ENCODE results near the gene SHISAL1. TPM values are rescaled to one million over a fixed set of nuclear protein-coding genes. Genes with fewer than 3 reads are reported as not detected.
"Not testable (repeated sequence)": the region's sequence is repeated elsewhere in the genome, so short reads cannot be mapped to it uniquely, and the experiment has no call there.

The SHISAL1 gene
- total RNA-seq, 1 donor from 2014 or later, result 0.71 TPM

DNA sequence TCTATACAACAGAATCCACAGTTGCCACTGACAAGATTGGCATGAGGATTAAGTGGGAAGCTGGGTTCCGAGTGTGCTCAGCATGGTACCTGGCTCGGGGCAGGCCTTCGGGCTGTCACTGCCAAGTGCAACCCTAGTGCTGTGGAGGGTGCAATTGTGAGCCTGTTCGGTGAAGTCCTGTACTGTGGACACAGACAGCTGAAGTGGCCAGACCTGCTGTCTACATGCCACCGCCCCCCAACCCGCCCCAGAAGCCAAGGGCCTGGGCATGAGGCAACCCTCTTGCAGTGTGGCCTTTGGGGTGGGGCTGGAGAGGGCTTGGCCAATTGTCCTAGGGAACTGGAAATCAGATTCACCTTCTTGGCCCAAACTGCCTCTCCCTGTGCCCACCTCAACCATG is 15.6 kb upstream of the SHISAL1 start:
- no peak for DNase-seq (ENCODE audit: low read depth)
- H3K36me3 ChIP-seq (ENCODE audit: control insufficient read depth, insufficient read depth, low read length), result no peaks in the 10 kb centered on the region
- peaks cover 53% of the 10 kb centered on the region for H3K27me3 ChIP-seq (ENCODE audit: control insufficient read depth, insufficient read depth, low read length)
- no peak overlapping the region for H3K4me3 ChIP-seq (ENCODE audit: low read depth, low read length)
- TF ChIP-seq, protein P1, sequence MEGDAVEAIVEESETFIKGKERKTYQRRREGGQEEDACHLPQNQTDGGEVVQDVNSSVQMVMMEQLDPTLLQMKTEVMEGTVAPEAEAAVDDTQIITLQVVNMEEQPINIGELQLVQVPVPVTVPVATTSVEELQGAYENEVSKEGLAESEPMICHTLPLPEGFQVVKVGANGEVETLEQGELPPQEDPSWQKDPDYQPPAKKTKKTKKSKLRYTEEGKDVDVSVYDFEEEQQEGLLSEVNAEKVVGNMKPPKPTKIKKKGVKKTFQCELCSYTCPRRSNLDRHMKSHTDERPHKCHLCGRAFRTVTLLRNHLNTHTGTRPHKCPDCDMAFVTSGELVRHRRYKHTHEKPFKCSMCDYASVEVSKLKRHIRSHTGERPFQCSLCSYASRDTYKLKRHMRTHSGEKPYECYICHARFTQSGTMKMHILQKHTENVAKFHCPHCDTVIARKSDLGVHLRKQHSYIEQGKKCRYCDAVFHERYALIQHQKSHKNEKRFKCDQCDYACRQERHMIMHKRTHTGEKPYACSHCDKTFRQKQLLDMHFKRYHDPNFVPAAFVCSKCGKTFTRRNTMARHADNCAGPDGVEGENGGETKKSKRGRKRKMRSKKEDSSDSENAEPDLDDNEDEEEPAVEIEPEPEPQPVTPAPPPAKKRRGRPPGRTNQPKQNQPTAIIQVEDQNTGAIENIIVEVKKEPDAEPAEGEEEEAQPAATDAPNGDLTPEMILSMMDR (IDR thresholded peaks at IDR 0.05; ENCODE audit: insufficient read depth, low read length, poor library complexity, severe bottlenecking), result no peak

DNA sequence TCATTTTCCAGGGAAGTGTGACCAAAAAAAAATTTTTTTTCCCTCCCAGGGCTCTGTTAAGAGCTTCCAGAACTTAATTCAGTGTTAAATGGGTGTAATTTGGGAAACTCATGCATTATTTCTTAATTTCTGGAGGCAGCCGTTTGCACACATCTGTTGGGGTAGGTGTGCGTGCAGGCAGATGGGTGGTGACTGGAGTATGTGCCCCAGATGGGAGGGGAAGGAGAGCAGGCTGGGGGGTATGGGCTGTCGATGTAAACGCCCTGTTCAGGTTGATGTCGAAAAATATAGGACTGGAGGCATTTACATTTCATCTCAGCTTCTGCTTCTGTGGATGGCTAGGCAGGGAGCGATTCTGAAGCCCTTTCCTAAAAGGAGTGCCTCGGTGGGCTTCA is 13.7 kb upstream of the SHISAL1 start:
- peaks cover 45% of the 10 kb centered on the region for H3K27me3 ChIP-seq (ENCODE audit: control insufficient read depth, insufficient read depth, low read length)
- TF ChIP-seq, protein P1 (IDR thresholded peaks at IDR 0.05; ENCODE audit: insufficient read depth, low read length, poor library complexity, severe bottlenecking), result no peak
- H3K36me3 ChIP-seq (ENCODE audit: control insufficient read depth, insufficient read depth, low read length), result no peaks in the 10 kb centered on the region
- no peak overlapping the region for H3K4me3 ChIP-seq (ENCODE audit: low read depth, low read length)
- no peak for DNase-seq (ENCODE audit: low read depth)

- H3K36me3 ChIP-seq (ENCODE audit: control insufficient read depth, insufficient read depth, low read length), result no peaks in the 10 kb centered on the region
- H3K27me3 ChIP-seq (ENCODE audit: control insufficient read depth, insufficient read depth, low read length), result peaks cover 46% of the 10 kb centered on the region
- no peak for DNase-seq (ENCODE audit: low read depth)
- peak overlapping the region; percentile 41 for H3K4me3 ChIP-seq (ENCODE audit: low read depth, low read length)
- TF ChIP-seq, protein P1 (IDR thresholded peaks at IDR 0.05; ENCODE audit: insufficient read depth, low read length, poor library complexity, severe bottlenecking), result peak; percentile 27
Measured at GRCh38 chr22:44325718-44326490, 13.2 kb upstream of the SHISAL1 start.

DNA sequence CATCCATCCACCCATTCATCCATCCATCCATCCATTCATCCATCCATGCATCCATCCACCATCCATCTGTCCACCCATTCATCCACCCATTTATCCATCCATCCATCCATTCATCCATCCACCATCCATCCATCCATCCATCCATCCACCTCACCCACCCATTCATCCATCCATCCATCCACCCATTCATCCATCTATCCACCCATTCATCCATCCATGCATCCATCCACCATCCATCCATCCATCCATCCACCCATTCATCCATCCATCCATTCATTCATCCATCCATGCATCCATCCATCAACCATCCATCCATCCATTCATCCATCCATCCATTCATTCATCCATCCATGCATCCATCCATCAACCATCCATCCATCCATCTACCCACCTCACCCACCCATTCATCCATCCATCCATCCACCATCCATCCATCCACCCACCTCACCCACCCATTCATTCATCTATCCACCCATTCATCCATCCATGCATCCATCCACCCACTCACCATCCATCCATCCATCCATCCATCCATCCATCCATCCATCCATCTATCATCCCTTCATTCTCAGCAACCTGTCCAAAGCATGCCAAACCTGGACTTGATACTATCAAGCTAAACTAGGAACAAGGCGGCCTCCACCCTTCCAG is 10.5 kb upstream of the SHISAL1 start:
- DNase-seq (ENCODE audit: low read depth), result not testable (repeated sequence)

GRCh38 chr22:44319685-44320084 is 6.9 kb upstream of the SHISAL1 start:
- no peak for DNase-seq (ENCODE audit: low read depth)
- no peaks in the 10 kb centered on the region for H3K36me3 ChIP-seq (ENCODE audit: control insufficient read depth, insufficient read depth, low read length)
- peaks cover 23% of the 10 kb centered on the region for H3K27me3 ChIP-seq (ENCODE audit: control insufficient read depth, insufficient read depth, low read length)
- TF ChIP-seq, protein P1 (IDR thresholded peaks at IDR 0.05; ENCODE audit: insufficient read depth, low read length, poor library complexity, severe bottlenecking), result no peak
- no peak overlapping the region for H3K4me3 ChIP-seq (ENCODE audit: low read depth, low read length)

More for the DNA sequence above, 10.5 kb upstream of the SHISAL1 start:
- not testable (repeated sequence) for H3K4me3 ChIP-seq (ENCODE audit: low read depth, low read length); H3K36me3 ChIP-seq (ENCODE audit: control insufficient read depth, insufficient read depth, low read length)
- H3K27me3 ChIP-seq (ENCODE audit: control insufficient read depth, insufficient read depth, low read length), result peaks cover 20% of the 10 kb centered on the region

DNA sequence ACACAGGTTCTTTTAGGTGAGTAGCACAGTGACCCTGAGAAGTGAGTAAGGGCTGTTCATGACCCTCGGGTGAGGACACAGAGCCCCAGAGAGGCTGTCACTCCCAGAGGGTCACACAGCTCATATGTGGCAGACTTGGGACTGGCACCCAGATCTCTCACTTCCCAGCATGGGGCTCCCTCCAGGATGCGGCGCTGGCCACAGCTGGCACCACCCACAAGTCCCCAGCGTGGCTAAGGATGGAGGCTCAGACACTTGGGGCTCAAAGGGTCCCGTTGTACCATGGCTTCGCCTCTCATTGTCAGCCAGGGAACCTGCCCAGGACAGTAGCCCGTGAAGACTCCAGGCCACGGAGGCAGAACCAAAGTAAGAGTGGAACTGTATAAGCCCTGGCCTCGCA is 6.0 kb upstream of the SHISAL1 start:
- H3K27me3 ChIP-seq (ENCODE audit: control insufficient read depth, insufficient read depth, low read length), result peaks cover 17% of the 10 kb centered on the region
- no peaks in the 10 kb centered on the region for H3K36me3 ChIP-seq (ENCODE audit: control insufficient read depth, insufficient read depth, low read length)
- TF ChIP-seq, protein P1 (IDR thresholded peaks at IDR 0.05; ENCODE audit: insufficient read depth, low read length, poor library complexity, severe bottlenecking), result no peak
- DNase-seq (ENCODE audit: low read depth), result no peak
- no peak overlapping the region for H3K4me3 ChIP-seq (ENCODE audit: low read depth, low read length)

Data from kidney epithelial cell (primary cell).